HG03135 (cell line): ENCODE measurements around the gene FHAD1.

Experiments used
- ATAC-seq: cut with Tn5 transposase; IDR thresholded peaks from one replicate; pipeline ENCODE4 v1.9.1; 2021; ENCODE audit warnings: mild to moderate bottlenecking, moderate library complexity; ENCODE audit not compliant: unreplicated experiment

Gene FHAD1

DNA sequence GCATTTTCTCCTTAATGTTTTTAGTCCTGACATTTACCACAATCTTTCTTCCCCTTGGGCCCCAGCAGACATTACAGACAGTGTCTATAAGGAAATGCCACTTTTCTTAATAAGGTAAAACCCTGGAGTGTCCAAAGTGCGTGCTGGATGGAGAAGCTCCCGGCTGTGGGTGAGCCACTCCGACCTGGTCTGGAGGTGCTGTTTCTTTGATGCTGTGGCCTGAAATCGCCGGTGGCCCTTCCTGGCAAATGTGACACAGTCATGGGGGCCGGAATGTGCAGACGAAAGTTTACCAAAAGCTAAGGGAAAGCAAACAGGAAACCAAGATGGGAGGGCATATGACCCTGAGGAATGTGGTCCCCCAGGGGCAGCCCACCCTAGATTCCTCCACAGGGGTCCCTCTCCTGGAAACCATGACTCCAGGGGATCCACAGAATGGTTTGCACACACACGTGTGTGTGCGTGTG lies 77.9 kb downstream of the FHAD1 start:
- no peak for ATAC-seq

DNA sequence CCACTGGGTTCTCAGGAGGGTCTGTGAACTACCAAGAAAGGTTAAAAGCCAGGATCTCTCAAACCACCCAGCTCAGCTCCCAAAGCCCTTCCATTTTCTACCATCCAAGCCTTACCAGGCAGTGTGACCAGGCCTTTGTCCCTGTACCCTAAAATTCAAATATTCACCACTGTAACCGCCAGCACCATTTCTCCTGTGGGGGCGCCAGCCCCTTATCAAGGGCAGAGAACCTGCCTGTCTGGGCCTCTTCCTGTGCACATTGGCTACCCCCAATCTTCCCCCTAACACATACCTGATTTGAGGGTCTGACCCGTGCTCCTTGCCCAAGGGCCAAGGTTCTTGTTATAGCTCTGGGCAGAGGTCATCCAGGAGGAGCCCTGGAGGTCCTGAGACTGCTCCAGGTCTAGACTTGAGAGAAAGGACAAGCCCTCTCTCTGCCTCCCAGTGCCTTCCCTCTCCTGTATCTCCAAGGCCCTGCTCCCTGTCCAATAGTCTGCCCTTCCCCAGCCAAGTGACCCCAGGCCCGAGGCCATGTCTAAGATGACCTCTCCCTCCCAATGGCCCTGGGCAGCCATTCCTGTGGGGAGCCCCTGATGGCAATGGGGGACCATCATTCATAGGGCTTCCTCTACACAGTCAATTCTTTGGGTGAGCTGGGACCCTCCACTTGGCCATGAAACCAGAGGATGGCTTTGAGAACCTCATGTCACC lies 78.5 kb downstream of the FHAD1 start:
- ATAC-seq = no peak

DNA sequence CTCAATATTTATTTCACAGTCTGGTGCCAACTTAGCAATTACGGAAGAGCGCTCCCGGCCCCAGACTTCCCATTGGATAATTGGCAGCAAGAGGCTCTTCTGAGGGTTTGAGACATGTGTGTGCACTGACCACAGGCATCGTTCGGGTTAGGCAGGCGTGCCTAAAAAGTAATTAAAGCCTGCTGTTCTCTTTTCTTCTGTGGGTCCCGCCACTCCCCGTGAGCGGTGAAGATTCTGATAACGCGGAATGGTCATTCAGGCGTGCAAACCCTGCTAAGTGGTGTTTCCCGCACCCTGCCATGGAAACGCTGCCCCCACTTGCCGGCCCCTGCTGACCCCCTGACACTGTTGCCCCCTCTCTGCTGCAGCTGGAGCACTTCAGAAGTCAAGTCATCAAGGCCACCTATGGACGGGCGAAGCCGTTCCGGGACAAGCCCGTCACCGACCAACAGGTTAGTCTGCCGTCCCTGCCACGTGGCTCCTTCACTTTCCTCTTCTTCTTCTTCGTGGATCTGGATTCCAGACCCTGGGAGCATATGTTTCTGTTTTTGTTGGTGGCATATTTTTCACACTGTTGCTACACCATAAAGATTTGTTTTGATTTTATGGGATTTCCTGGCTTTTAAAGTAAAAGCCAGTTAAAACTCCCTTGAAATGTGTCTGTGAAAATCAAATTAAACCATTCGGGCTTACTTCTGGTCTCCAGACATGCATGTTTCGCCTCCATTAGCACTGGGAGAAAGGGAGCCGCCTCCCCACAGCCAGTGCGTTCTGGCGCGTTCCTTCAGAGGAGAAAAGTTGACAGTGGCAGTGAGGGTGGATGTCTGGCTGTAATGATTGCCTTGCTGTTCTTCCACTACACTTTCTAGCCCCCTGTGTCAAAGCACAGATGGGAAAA lies 79.9 kb downstream of the FHAD1 start:
- ATAC-seq = no peak

DNA sequence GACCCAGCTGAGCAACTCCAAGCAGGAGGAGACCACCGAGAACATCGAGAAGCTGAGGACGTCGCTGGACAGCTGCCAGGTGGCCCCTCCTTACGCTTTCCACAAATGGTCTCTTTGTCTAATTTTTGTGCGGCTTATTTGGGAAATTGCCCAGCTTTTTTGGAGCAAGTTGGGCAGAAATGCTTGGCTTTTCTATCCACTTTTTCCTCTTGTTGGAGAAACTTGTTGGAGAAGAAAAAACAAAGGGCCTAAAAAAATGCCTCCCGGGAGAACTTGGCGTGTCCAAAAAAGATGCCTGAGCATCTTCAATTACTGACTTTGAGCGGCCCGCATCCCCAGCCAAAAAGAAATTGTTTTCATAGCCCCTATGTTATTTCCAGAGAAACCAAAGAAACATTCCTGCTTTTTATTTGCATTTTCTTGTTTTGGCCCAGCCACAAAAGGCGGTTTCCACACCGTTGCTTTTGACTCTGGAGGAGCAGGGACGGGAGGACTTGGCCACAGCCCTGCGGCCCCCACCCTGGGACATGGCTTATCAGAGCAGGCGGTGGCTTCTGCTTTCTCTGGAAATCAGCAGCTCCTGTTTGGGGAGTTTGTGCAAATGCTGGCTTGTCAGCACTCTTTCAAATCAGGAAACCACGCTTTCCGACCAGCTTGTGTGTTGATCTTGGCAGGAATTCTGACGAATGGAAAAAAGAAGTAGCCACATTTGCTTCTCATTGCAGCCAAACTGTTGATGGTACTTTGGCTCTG lies 81.5 kb downstream of the FHAD1 start:
- no peak for ATAC-seq

DNA sequence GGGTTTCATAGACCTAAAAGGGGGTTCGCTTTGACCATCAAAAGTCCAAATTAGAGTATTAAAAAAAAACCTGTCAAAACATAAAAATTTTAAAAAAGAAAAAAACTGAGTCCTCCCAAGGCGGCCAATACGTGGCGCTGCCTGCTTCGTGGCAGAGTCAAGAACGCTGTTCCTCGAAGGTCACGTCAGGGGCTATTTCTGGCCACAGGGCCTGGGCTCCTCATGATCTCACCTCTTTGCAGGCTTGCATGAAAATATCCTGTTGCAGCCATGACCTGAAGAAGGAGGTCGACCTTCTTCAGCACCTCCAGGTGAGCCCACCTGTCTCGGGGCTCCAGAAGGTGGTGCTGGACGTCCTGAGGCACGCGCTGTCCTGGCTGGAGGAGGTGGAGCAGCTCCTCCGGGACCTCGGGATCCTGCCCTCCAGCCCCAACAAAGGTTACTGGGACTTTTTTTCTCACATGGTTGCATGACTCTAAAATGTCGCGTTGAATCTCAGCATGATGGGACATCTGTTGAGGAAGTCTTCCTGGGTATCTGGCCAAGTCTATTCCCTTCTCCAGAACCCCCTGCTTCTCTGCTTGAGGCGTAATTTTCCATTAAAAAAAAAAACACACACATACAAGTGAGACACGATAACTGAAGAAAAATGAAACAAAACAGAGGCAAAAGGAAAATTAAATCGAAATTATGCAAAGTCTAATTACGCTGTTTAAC lies 82.2 kb downstream of the FHAD1 start:
- no peak for ATAC-seq

DNA sequence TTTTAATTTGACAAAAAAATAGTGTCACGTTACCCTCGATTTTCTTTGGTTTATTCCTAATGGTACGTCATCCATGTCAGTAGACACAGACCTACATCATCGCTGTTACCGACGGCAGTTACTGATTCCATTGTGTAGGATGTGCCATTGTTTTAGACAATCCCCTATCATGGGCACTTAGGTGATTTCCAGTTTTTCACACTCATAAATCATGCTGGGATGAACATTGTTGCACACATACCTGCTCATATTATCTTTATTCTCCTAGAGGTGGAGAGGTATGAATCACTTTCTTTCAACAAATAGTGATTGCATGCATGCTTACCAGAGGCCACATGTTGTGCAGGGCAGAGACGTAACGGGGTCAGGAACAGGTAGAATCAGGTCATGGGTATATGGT lies 83.0 kb downstream of the FHAD1 start:
- ATAC-seq = no peak

DNA sequence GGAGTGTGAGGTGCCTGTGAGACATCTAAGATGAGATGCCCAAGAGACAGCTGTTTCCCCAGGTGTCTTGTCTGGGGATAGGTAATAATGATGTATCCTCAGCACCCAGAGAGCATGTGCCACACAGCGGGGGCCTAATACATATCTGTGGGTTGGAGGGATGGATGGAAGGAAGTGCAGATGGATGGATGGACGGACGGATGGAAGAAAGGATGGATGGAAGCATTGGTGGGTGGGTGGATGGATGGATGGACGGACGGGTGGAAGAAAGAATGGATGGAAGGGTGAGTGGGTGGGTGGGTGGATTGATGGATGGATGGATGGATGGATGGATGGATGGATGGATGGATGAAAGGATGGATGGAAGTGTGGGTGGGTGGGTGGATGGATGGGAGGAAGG lies 84.2 kb downstream of the FHAD1 start:
- ATAC-seq = no peak

DNA sequence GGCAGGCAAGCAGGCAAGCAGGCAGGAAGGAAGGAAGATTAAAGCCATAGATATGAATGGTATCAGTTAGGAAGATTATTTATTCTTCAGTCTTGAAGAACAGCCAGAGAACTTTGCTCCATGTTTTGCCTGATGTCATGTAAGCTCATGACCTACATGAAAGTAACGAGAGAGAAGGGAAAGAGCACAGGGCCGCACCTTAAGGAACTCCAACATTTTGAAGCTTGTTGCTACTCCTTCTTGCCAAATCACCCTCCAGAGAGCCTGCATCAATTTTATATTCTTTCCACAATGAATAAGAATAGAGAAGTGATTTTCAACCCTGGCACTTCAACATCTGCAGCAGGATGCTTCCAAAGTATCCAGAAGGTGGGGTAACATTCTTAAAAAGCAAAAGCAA lies 84.7 kb downstream of the FHAD1 start:
- no peak for ATAC-seq

DNA sequence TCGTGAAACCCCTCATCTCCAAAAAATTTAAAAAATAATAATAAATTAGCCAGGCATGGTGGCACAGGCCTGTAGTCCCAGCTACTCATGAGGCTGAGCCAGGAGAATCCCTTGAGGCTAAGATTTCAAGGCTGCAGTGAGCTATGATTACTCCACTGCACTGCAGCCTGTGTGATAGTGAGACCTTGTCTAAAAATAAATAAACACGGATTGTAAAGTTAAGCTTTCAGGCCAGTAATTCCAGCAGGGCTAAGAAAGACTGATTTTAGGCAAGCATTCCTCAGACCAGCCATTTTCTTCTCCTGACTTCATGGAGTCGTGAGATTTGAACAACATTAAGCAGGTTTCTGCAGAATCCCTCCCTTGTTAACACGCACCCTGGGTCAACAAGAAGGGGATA lies 85.5 kb downstream of the FHAD1 start:
- ATAC-seq = no peak

DNA sequence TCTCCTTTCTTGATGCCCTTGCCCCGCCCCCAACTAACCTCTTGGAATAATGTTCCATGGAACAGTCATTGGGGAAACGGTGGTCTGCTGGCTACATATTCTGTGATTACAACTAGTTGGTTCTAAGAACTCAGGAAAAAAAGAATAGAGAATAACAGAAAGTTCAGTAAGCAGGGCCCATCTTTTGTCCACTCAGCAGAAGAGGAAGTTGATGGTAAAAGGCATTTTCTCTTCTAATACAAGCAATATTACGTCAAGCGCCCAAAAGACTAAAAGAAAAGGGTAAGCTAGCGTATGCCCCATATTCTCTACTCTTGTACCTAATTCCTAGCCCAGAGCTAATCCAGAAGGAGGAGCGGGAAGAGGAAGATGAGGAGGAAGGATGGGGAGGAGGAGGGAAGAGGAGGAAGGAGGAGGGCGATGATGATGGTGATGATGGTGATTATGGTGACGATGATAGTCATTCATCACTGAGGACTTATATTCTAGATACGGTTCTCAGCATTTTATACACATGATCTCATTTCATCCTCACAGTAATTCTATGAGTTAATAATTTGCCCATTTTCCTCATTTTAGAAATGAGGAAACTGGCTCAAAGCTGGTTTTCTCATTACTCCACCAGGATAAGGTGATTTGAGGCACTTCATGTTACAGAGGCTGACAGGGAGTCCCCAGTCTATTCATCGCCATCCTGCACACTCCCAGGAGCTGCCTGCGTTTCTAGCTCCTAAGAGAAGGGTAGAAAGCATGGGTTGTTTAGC lies 86.1 kb downstream of the FHAD1 start:
- ATAC-seq = no peak

DNA sequence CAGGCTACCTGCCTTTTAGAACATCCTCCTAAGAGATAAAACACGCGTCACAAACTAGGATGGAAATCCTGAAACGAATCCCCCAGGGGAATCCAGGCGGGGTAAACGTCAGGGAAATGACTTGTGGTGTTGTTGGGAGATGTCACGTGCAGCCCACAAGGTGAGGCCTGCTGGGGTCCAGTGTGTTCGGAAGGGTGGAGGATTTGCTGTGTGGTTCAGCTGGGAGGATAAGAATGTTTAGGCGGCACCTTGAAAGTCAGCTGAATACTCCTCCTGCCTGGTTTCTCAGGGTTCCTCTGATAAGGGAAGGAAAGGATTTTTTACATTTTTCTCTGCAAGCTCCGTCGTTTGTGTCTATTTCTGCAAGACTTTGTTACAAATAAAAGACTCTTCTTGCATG lies 88.0 kb downstream of the FHAD1 start:
- no peak for ATAC-seq

DNA sequence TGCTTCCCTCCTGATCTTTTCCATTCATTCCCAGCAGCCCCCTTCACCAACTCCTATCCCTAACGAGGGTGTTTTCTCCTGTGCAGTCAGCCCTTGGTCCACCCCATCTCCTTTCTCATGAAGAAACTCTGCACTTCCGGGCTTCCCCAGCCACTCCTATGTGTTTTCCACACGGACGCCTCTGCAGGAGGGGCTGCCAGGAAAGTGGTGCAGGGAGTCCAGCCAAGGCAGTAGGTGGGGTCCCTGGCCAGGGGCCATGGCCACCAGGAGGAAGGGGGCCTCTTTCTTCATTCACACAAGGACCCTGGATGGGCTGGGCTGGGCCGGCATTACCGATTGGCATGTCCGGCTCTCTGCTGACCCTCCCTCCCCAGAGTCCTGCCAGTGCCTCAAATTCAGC lies 89.8 kb downstream of the FHAD1 start:
- no peak for ATAC-seq

DNA sequence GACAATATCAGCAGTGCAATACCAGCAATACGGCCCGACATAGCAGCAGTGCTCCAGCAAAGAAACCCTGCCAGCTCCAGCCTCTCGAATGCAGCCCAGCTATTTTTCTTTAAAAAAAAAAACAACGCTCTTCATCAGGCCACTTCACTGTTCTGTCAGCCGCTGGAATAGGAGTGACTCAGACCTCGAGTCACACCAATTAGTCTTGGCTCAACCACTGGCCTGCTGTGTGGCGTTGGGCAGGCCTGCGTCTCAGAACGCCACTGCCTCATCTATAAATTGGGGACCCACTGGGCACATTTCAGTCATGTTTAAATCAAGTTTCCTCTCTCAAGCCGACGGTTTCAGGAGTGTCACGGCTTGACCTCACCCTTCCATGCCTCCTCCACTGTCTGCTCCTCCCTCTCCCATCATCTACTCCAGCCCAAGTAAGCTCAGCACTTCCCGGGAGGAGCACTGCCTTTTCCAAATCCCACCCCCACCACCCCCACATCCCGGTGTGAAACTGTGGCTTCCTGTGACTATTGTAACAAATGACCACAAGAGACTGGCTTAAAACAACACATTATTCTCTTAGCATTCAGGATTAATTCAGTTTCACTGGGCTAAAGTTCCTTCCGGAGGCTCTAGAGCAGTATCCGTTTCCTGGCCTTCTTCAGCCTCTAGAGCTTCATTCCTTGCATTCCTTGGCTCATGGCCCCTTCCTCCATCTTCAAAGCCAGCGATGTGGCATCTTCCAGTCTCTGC lies 90.8 kb downstream of the FHAD1 start:
- no peak for ATAC-seq

DNA sequence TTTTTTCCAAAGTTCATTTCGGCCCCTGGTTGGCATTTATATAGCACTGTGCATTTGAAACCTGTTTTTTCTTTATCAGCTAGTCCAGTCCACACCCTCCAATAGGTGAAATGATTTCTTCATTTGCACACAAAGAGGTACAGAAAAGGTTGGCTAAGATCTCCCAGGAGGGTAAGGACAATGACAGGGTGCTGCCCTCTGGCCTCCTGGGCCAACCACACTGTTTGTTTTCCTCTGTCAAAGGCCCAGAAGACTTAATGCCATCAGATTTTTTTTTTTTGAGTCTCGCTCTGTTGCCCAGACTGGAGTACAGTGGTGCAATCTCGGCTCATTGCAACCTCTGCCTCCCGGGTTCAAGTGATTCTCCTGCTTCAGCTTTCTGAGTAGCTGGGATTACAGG lies 92.5 kb downstream of the FHAD1 start:
- ATAC-seq = no peak

DNA sequence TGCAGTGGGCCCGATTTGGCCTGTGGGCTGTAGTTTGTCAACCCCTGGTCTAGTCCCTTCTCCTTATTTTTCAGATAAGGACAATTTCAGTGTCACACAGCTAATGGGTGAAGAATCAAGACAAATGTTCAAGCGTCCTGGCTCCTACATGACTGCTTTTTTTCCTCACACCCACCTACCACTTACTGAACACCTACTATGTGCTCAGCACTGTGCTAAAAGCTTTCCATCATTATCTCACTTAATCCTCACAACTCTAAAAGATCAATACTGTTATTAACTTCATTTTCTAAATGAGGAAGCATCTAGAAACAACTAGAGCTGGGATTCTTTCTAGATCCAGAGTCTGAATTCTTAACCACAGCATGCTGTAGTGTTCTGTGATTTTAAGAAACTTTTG lies 94.2 kb downstream of the FHAD1 start:
- no peak for ATAC-seq

DNA sequence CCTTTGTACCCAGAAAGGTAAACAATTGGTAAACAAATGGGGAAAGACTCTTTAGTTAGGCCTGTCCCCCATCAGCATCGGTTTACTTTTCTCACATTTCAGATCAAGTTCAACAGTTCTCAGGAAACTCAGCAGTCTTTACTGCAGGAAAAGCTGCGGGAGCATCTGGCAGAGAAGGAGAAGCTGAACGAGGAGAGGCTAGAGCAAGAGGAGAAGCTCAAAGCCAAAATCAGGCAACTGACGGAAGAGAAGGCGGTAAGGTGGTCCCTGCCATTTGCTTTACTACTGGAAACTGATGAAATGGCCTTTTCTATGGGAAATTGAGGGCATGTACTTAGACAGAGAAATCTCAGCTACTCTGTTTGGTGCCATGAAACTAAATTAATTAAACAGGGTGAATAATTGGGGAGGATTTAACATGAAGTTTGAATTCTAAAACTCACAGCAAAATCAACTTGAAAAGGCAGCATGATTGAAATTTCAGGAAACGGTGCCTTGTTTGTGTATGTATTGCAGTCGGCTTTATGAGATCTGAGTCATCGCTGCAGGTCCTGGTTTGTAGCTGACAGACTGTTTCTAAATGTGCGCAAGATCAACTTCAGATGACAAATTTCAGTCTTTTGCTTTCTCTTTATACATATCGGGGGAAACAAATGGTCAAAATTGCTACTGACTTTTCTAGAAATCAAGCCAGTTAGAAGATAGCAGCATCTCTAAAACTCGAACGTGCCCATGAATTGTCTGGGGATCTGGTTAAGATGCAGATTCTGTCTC lies 94.8 kb downstream of the FHAD1 start:
- ATAC-seq = no peak

DNA sequence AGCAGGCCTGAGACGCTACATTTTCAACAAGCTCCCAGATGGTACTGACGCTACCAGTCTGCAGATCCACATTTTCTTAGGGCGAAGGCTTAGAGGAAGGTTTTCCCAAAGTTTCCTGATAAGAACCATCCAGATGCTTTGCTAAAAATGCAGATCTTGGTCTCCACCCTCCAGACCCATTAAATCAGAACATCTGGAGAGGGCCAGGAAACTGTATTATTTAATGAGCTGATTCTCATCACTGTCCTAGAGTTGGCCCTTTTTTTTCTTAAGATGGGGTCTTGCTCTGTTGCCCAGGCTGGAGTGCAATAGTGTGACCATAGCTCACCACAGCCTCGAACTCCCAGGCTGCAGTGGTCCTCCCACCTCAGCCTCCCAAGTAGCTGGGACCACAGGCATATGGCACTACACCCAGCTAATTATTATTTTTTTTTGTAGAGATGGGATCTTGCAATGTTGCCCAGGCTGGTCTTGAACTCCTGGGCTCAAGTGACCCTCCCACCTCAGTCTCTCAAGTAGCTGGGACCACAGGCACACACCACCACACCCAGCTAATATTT lies 95.5 kb downstream of the FHAD1 start:
- ATAC-seq = no peak

DNA sequence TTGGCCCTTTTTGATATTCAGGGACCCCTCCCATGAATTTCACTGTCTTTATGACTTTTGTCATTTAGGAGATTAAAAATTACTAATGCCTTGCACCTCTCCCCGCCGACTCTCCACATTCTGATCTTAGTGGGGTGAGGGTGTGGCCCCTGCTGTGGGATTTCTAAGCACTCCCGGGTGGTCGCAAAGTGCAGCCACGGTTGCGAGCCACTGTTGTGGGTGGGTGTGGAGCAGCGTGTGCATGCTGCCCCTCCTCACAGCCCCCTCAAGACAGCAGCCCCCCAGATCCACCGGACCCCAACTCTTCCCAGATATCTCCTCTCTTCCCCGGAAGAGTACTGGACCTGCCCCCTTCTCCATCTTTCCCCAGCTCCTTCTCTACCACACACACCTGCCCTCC lies 96.1 kb downstream of the FHAD1 start:
- ATAC-seq = no peak
